Skeletal muscle cell (primary cell): ENCODE results near the gene NDUFA6.

Source experiments
- DNase-seq: peaks from one replicate; pipeline ENCODE4 v3.0.0-alpha.2; 2010; ENCODE audit warnings: low read depth
- H3K4me3 ChIP-seq: 2 replicates; pipeline ENCODE4 v1.5.1; 2011; ENCODE audit warnings: low read depth, mild to moderate bottlenecking, control low read depth, low read length, moderate library complexity

The NDUFA6 gene

GRCh38 chr22:42041784-42042183 is 48.8 kb downstream of the NDUFA6 start:
- no peak overlapping the region for H3K4me3 ChIP-seq
- no peak for DNase-seq

- H3K4me3 ChIP-seq = no peak overlapping the region
- no peak for DNase-seq
Measured at GRCh38 chr22:42039271-42039670, 51.3 kb downstream of the NDUFA6 start.
